Measurements from ENCODE around the gene KDELR1. TPM values are rescaled to one million over a fixed set of nuclear protein-coding genes. Genes with fewer than 3 reads are reported as not detected.

KDELR1 gene
- total and polyA plus RNA-seq, 9 of the 15 experiments (the other 6 are each of a cell fraction or from before 2014, with no cell fraction given): 6.1 to 165 (median 58.5) TPM

DNA sequence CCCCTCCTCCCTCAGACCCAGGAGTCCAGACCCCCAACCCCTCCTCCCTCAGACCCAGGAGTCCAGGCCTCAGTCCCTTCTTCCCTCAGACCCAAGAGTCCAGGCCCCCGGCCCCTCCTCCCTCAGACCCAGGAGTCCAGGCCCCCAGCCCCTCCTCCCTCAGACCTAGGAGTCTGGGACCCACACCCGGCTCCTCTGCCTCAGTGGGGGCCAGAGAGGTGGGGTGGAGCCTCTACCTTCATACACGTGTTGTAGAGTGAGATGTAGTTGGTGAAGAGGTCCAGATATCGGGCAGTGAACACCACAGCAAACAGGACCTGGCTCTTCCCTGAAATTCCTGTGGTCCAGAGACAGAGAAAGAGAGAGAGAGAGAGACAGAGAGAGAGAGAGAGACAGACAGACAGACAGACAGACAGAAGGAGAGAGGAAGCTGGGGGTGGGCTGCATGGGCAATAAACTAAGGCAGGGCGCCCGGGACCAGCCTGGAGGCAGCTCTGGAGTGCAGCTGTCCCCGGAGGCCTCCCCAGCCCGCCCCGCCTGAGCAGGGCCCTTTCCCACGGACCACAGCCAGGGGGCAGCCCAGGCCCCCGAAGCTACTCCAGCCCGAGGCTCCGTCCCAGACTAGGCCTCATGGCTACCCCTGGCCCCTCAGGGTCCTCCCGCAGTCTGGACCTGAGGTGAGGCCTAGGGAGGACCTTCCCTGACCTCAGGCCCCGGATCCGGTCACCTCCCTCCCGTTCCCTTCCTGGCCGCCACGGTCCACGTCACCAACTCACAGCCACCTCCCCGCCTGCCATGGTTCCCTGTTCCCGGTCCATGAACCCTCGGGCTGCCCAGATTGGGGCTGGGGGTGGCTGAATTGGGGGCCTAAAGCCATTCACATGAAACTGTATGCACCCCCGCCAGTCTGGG, 907 bp downstream of the KDELR1 start (continued):
- TF ChIP-seq ZNF24 (IDR thresholded peaks at IDR 0.05) (no peak; the same call in 1 of the 2 replicates), RBM14 (IDR thresholded peaks at IDR 0.05; ENCODE audit: borderline replicate concordance, insufficient read depth, low read depth, low read length) (no peak), LARP7 (IDR thresholded peaks at IDR 0.05) (no peak), PHF8 (IDR thresholded peaks at IDR 0.05; ENCODE audit: borderline replicate concordance, low read length) (peak; percentile 88), ZNF253 (CRISPR knock-in tag; conservative IDR thresholded peaks at IDR 0.05) (no peak), GTF2A2 (tag; IDR thresholded peaks at IDR 0.05) (0 out of 2 replicates have a peak, but pooled peaks have one; percentile 23), BDP1 (IDR thresholded peaks at IDR 0.05; ENCODE audit: insufficient read depth, insufficient read length) (no peak), ZNF354B (CRISPR knock-in tag; IDR thresholded peaks at IDR 0.05) (no peak), ZNF133 (CRISPR knock-in tag; IDR thresholded peaks at IDR 0.05) (no peak), ETV1 (tag; conservative IDR thresholded peaks at IDR 0.05; ENCODE audit: low read depth) (peak; percentile 60; the same call in 1 of the 2 replicates), EP400 (IDR thresholded peaks at IDR 0.05) (peak; percentile 91), ZNF717 (CRISPR knock-in tag; IDR thresholded peaks at IDR 0.05) (no peak), MECOM (CRISPR knock-in tag; IDR thresholded peaks at IDR 0.05) (no peak), CHD4 (IDR thresholded peaks at IDR 0.05; ENCODE audit: insufficient read depth, insufficient replicate concordance, low read depth, low read length, poor library complexity, severe bottlenecking) (no peak), ZNF778 (CRISPR knock-in tag; IDR thresholded peaks at IDR 0.05) (no peak), BRCA1 (IDR thresholded peaks at IDR 0.05) (no peak), BRCA1 (CRISPR knock-in tag; IDR thresholded peaks at IDR 0.05) (no peak), GABPB1 (CRISPR knock-in tag; IDR thresholded peaks at IDR 0.05) (peak; percentile 85)
- TF ChIP-seq, protein P1, sequence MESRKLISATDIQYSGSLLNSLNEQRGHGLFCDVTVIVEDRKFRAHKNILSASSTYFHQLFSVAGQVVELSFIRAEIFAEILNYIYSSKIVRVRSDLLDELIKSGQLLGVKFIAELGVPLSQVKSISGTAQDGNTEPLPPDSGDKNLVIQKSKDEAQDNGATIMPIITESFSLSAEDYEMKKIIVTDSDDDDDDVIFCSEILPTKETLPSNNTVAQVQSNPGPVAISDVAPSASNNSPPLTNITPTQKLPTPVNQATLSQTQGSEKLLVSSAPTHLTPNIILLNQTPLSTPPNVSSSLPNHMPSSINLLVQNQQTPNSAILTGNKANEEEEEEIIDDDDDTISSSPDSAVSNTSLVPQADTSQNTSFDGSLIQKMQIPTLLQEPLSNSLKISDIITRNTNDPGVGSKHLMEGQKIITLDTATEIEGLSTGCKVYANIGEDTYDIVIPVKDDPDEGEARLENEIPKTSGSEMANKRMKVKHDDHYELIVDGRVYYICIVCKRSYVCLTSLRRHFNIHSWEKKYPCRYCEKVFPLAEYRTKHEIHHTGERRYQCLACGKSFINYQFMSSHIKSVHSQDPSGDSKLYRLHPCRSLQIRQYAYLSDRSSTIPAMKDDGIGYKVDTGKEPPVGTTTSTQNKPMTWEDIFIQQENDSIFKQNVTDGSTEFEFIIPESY (CRISPR knock-in tag; IDR thresholded peaks at IDR 0.05): peak; percentile 54; the same call in 1 of the 2 replicates
- TF ChIP-seq, protein P2, sequence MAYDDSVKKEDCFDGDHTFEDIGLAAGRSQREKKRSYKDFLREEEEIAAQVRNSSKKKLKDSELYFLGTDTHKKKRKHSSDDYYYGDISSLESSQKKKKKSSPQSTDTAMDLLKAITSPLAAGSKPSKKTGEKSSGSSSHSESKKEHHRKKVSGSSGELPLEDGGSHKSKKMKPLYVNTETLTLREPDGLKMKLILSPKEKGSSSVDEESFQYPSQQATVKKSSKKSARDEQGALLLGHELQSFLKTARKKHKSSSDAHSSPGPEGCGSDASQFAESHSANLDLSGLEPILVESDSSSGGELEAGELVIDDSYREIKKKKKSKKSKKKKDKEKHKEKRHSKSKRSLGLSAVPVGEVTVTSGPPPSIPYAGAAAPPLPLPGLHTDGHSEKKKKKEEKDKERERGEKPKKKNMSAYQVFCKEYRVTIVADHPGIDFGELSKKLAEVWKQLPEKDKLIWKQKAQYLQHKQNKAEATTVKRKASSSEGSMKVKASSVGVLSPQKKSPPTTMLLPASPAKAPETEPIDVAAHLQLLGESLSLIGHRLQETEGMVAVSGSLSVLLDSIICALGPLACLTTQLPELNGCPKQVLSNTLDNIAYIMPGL (CRISPR knock-in tag; IDR thresholded peaks at IDR 0.05): peak; percentile 100
- TF ChIP-seq, protein P3, sequence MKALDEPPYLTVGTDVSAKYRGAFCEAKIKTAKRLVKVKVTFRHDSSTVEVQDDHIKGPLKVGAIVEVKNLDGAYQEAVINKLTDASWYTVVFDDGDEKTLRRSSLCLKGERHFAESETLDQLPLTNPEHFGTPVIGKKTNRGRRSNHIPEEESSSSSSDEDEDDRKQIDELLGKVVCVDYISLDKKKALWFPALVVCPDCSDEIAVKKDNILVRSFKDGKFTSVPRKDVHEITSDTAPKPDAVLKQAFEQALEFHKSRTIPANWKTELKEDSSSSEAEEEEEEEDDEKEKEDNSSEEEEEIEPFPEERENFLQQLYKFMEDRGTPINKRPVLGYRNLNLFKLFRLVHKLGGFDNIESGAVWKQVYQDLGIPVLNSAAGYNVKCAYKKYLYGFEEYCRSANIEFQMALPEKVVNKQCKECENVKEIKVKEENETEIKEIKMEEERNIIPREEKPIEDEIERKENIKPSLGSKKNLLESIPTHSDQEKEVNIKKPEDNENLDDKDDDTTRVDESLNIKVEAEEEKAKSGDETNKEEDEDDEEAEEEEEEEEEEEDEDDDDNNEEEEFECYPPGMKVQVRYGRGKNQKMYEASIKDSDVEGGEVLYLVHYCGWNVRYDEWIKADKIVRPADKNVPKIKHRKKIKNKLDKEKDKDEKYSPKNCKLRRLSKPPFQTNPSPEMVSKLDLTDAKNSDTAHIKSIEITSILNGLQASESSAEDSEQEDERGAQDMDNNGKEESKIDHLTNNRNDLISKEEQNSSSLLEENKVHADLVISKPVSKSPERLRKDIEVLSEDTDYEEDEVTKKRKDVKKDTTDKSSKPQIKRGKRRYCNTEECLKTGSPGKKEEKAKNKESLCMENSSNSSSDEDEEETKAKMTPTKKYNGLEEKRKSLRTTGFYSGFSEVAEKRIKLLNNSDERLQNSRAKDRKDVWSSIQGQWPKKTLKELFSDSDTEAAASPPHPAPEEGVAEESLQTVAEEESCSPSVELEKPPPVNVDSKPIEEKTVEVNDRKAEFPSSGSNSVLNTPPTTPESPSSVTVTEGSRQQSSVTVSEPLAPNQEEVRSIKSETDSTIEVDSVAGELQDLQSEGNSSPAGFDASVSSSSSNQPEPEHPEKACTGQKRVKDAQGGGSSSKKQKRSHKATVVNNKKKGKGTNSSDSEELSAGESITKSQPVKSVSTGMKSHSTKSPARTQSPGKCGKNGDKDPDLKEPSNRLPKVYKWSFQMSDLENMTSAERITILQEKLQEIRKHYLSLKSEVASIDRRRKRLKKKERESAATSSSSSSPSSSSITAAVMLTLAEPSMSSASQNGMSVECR (CRISPR knock-in tag; IDR thresholded peaks at IDR 0.05): peak; percentile 95

All from K562 (cell line).